Activated B cell treated with CpG ODN at 0.5 μM for 24 hours (primary cell): Measurements from ENCODE around the gene INPP5A. TPM values are rescaled to one million over a fixed set of nuclear protein-coding genes. Genes with fewer than 3 reads are reported as not detected.

Experiments
- ATAC-seq: fragments of 200-7000 bp; cut with Tn5 transposase; one replicate; pipeline ENCODE4 v1.10.0; 2021; ENCODE audit warnings: low read depth, mild to moderate bottlenecking, moderate library complexity
- CTCF ChIA-PET: fragments of 350-600 bp; sonication (Branson Sonifier 250); formaldehyde crosslinking; loops from one replicate; lab custom pipeline; 2021; ENCODE audit warnings: antibody characterized with exemption; lab: Charles Lee
- POLR2A ChIA-PET: fragments of 350-600 bp; sonication (Branson Sonifier 250); formaldehyde crosslinking; loops from one replicate; lab custom pipeline; 2021; ENCODE audit warnings: antibody characterized with exemption; lab: Charles Lee
- DNase-seq: peaks from one replicate; pipeline ENCODE4 v3.0.0; 2022
- H3K27ac Mint-ChIP-seq: one replicate; pipeline ENCODE4 v1.8.0; 2020; ENCODE audit warnings: mixed read lengths
- H3K27me3 Mint-ChIP-seq: one replicate; pipeline ENCODE4 v1.8.0; 2021; ENCODE audit warnings: mixed read lengths
- H3K36me3 Mint-ChIP-seq: one replicate; pipeline ENCODE4 v1.8.0; 2021; ENCODE audit warnings: low read depth, mixed read lengths
- H3K4me1 Mint-ChIP-seq: one replicate; pipeline ENCODE4 v1.8.0; 2021; ENCODE audit warnings: mixed read lengths
- H3K4me3 Mint-ChIP-seq: one replicate; pipeline ENCODE4 v1.8.0; 2020; ENCODE audit warnings: mild to moderate bottlenecking, mixed read lengths
- H3K9me3 Mint-ChIP-seq: one replicate; pipeline ENCODE4 v1.8.0; 2020; ENCODE audit warnings: mixed read lengths
- CTCF ChIP-seq: fragments of 200-600 bp; IDR thresholded peaks from one replicate; pipeline ENCODE4 v1.8.0; 2022; ENCODE audit warnings: antibody characterized with exemption, mild to moderate bottlenecking
- intact Hi-C: fragments of 100-400 bp; cut with micrococcal nuclease; formaldehyde crosslinking; loops from one replicate; pipeline ENCODE4 v1.15.1; 2024
- total RNA-seq: library from RNA; stranded (reverse); gene quantifications from 2 replicates; pipeline ENCODE4 v1.2.3, GENCODE V29; 2022

Gene INPP5A
- total RNA-seq, 1 donor from 2014 or later: 24.9 TPM

- no peaks in the 10 kb centered on the region for H3K27me3 Mint-ChIP-seq
- peak overlapping the region; percentile 91 for H3K4me3 Mint-ChIP-seq
- intact Hi-C loops: no loop called here
- DNase-seq (no peak), ATAC-seq (no peak)
- peaks cover 67% of the 10 kb centered on the region for H3K4me1 Mint-ChIP-seq
- H3K9me3 Mint-ChIP-seq: no peaks in the 10 kb centered on the region
- CTCF ChIA-PET: interaction anchor here (1.3 to 2.9 kb wide), 2 partner anchors 12 to 56 kb away, joined by 3 to 11 read pairs; no protein-coding TSS in a partner anchor
- POLR2A ChIA-PET: interaction anchor here (0.7 to 2.6 kb wide), 12 partner anchors 9 to 142 kb away, joined by 3 to 22 read pairs (median 4); partner anchors contain the start of gene PWWP2B
- H3K36me3 Mint-ChIP-seq: peaks cover 15% of the 10 kb centered on the region
- TF ChIP-seq CTCF: no peak
- peak overlapping the region; percentile 79 for H3K27ac Mint-ChIP-seq
Observed at GRCh38 chr10:132538790-132539421, 1.3 kb downstream of the INPP5A start.

GRCh38 chr10:132539431-132539839 lies 1.8 kb downstream of the INPP5A start:
- ChIA-PET POLR2A (interaction anchor here (0.6 to 2.6 kb wide), 13 partner anchors 8 to 119 kb away, joined by 3 to 22 read pairs (median 4); no protein-coding TSS in a partner anchor), CTCF (interaction anchor here (0.8 to 2.9 kb wide), 3 partner anchors 12 to 55 kb away, joined by 3 to 11 read pairs (median 3); no protein-coding TSS in a partner anchor)
- Mint-ChIP-seq H3K9me3 (no peaks in the 10 kb centered on the region), H3K27me3 (no peaks in the 10 kb centered on the region), H3K27ac (peak overlapping the region; percentile 79), H3K4me3 (peak overlapping the region; percentile 91), H3K4me1 (peaks cover 73% of the 10 kb centered on the region), H3K36me3 (peaks cover 16% of the 10 kb centered on the region)
- DNase-seq (no peak), ATAC-seq (no peak)
- no peak for TF ChIP-seq CTCF
- intact Hi-C loops: no loop called here

- Mint-ChIP-seq H3K9me3 (no peaks in the 10 kb centered on the region), H3K4me1 (peaks cover 77% of the 10 kb centered on the region), H3K27me3 (no peaks in the 10 kb centered on the region), H3K4me3 (peak overlapping the region; percentile 91), H3K36me3 (peaks cover 16% of the 10 kb centered on the region), H3K27ac (peak overlapping the region; percentile 79)
- CTCF ChIA-PET: interaction anchor here (0.8 to 2.9 kb wide), 3 partner anchors 11 to 55 kb away, joined by 3 to 11 read pairs (median 3); no protein-coding TSS in a partner anchor
- intact Hi-C loops: no loop called here
- DNase-seq (no peak), ATAC-seq (no peak)
- POLR2A ChIA-PET: interaction anchor here (0.6 to 2.6 kb wide), 13 partner anchors 8 to 119 kb away, joined by 3 to 22 read pairs (median 4); no protein-coding TSS in a partner anchor
- no peak for TF ChIP-seq CTCF
Observed at GRCh38 chr10:132539894-132540293, 2.3 kb downstream of the INPP5A start.

- Mint-ChIP-seq H3K4me1 (peaks cover 77% of the 10 kb centered on the region), H3K27ac (peak overlapping the region; percentile 79), H3K36me3 (peaks cover 16% of the 10 kb centered on the region), H3K27me3 (no peaks in the 10 kb centered on the region), H3K9me3 (no peaks in the 10 kb centered on the region), H3K4me3 (peak overlapping the region; percentile 91)
- ATAC-seq (no peak), DNase-seq (no peak)
- POLR2A ChIA-PET: interaction anchor here (0.7 to 2.6 kb wide), 6 partner anchors 10 to 54 kb away, joined by 3 to 22 read pairs (median 9); no protein-coding TSS in a partner anchor
- no peak for TF ChIP-seq CTCF
- intact Hi-C loops: no loop called here
- CTCF ChIA-PET: interaction anchor here (1.4 to 2.9 kb wide), 2 partner anchors 11 to 53 kb away, joined by 3 to 11 read pairs; no protein-coding TSS in a partner anchor
Observed at GRCh38 chr10:132540456-132540855, 2.9 kb downstream of the INPP5A start.

- intact Hi-C loops: no loop called here
- ATAC-seq (no peak), DNase-seq (no peak)
- Mint-ChIP-seq H3K27me3 (no peaks in the 10 kb centered on the region), H3K4me1 (peaks cover 83% of the 10 kb centered on the region), H3K9me3 (no peaks in the 10 kb centered on the region), H3K4me3 (no peak overlapping the region), H3K27ac (no peak overlapping the region), H3K36me3 (peaks cover 16% of the 10 kb centered on the region)
- ChIA-PET CTCF (interaction anchor here (1.4 to 2.9 kb wide), 2 partner anchors 10 to 52 kb away, joined by 3 to 11 read pairs; no protein-coding TSS in a partner anchor), POLR2A (interaction anchor here (1.0 to 2.6 kb wide), 3 partner anchors 10 to 30 kb away, joined by 3 to 22 read pairs (median 10); no protein-coding TSS in a partner anchor)
- TF ChIP-seq CTCF: no peak
Observed at GRCh38 chr10:132541129-132541528, 3.5 kb downstream of the INPP5A start.
